Activated CD4-positive, alpha-beta T cell treated with anti-CD3 and anti-CD28 coated beads for 4 hours (primary cell): ENCODE data around the gene CTNNBL1.

Experiments
- DNase-seq, 2 donors: peaks; one replicate each; pipeline ENCODE4 v3.0.0-alpha.2; 2020

CTNNBL1 gene

GRCh38 chr20:37881601-37882343, 187.9 kb downstream of the CTNNBL1 start:
- DNase-seq: no peak

GRCh38 chr20:37882961-37883712, 189.3 kb downstream of the CTNNBL1 start:
- no peak for DNase-seq

GRCh38 chr20:37885042-37885441, 191.2 kb downstream of the CTNNBL1 start:
- no peak for DNase-seq

GRCh38 chr20:37885593-37886503, 192.0 kb downstream of the CTNNBL1 start:
- DNase-seq: no peak

GRCh38 chr20:37886851-37887297, 193.0 kb downstream of the CTNNBL1 start:
- DNase-seq: no peak

GRCh38 chr20:37888641-37889040, 194.8 kb downstream of the CTNNBL1 start:
- no peak for DNase-seq

GRCh38 chr20:37890108-37890507, 196.3 kb downstream of the CTNNBL1 start:
- no peak for DNase-seq

GRCh38 chr20:37890643-37891042, 196.8 kb downstream of the CTNNBL1 start:
- no peak for DNase-seq

- no peak for DNase-seq
Measured at GRCh38 chr20:37892001-37892400, 198.2 kb downstream of the CTNNBL1 start.

GRCh38 chr20:37893566-37894241, 199.9 kb downstream of the CTNNBL1 start:
- no peak for DNase-seq

- DNase-seq: no peak
Measured at GRCh38 chr20:37894454-37894853, 200.6 kb downstream of the CTNNBL1 start.

- no peak for DNase-seq
Measured at GRCh38 chr20:37895166-37895565, 201.3 kb downstream of the CTNNBL1 start.

GRCh38 chr20:37896932-37897548, 203.2 kb downstream of the CTNNBL1 start:
- DNase-seq: no peak

GRCh38 chr20:37898233-37899104, 204.6 kb downstream of the CTNNBL1 start:
- no peak for DNase-seq

- DNase-seq: no peak
Measured at GRCh38 chr20:37899105-37900045, 205.5 kb downstream of the CTNNBL1 start.

GRCh38 chr20:37901240-37901639, 207.4 kb downstream of the CTNNBL1 start:
- DNase-seq: no peak

- no peak for DNase-seq
Measured at GRCh38 chr20:37901654-37902503, 208.0 kb downstream of the CTNNBL1 start.

- DNase-seq: no peak
Measured at GRCh38 chr20:37902504-37903313, 208.9 kb downstream of the CTNNBL1 start, which contains the start of gene VSTM2L. Gene VSTM2L (plus strand): TSS chr20:37903127. CDS start chr20:37903351, 224 bp downstream.
